ENCODE measurements around the gene PICK1.
"Not testable (repeated sequence)": the region's sequence is repeated elsewhere in the genome, so short reads cannot be mapped to it uniquely, and the experiment has no call there.

The PICK1 gene

DNA sequence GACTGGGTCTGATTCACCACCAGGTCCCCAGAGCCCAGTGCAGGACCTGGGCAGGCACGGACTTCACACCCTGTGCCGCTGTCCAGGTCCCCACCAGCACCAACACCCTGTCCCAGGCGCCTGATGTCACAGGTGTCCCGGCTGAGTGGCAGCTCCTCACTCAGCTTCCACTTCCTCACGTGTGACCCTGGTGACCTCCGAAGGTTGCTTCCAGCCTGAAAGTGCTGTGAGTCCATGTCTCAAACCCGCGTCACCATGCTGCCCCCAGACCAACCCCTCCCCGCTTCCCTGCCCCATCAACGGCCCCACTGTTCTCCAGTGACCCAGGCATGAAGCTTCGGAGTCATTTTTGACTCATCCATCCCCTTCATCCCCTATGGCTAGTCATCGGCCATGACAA, 25.7 kb upstream of the PICK1 start:
- no peak for DNase-seq

DNA sequence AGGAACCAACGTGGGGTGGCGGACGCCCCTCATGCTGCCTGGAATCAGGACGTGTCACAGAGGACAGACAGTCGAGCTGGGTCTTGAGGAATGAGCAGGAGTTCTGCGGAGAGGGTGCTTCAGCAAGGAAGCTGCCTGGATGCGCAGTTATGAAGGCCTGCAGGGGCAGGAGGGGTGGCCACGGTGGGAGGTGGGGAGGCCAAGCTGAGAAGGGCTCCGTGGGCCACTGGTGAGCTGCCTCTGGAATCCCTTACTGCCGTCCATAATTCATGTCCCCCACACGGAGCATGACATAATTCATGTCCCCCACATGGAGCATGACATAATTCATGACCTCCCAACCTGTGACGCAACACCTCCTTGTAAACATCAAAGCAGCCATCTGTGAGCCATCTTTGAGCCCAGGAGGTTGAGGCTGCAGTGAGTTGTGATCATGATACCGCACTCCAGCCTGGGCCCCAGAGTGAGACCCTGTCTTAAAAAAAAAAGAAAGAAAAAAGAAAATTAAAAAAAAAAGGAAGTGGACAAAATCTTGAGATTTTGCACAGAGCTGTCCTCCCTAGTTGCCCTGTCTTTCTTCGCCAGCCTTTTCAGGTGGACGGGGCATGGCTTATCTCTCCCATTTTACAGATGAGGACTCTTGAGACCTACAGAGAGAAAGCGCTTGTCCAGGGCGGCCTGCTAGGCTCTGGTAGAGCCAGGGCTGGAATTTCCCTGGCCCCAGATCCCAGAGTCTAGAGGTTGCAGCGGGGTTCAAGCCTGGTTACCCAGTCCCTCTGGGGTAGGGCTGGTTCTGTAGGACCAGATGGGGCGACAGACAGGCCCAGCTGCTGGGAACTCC, 24.3 kb upstream of the PICK1 start:
- no peak for DNase-seq

GRCh38 chr22:38033522-38034277, 23.5 kb upstream of the PICK1 start:
- DNase-seq = no peak

GRCh38 chr22:38034278-38034882, 22.8 kb upstream of the PICK1 start:
- DNase-seq = no peak

DNA sequence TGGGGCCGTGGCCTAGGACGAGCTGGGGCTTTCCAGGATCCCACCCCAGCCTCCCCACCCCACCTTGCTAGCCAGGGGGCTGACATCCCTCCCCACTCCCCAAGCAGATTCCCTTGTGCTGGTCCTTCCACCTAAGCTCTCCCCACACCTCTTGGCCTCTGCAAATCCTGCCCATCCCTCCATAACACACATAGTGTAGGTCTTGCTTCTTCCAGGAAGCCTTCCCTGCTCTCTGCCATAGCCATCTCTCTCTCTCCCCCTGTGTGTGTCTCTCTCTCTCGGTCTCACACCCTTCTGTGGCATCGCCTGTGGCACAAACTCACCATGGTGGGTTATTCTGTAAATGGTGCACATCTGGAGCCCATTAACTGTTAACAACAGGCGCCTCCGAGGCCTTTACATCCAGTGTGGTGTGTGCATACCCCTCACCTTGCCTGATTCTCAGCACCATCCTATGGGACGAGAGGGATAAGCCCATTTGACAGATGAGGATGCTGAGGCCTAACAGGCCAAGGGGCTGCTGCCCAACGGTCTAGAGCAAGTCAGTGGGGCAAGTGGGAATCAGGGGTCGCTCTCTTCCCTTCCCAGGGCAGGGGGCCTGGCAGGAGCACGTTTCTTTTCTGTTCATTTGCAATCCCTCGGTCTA, 22.2 kb upstream of the PICK1 start:
- DNase-seq = no peak

DNA sequence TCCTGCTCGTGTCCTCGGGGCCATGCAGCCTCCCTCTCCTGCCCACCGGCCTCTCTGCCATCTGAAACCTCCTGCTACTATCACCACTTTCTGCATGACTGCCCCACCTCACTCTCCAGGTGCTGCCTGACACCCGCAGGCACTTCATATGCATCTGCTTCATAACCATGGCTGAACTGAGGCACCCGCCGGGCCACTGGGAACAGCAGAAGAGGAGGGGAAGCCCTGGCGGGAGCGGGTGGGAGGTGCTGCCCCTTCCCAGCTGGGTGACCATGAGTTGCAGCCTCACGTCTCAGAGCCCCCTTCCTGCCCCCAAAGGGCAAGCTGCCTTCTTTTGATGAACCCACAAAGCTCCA, 21.7 kb upstream of the PICK1 start:
- no peak for DNase-seq

DNA sequence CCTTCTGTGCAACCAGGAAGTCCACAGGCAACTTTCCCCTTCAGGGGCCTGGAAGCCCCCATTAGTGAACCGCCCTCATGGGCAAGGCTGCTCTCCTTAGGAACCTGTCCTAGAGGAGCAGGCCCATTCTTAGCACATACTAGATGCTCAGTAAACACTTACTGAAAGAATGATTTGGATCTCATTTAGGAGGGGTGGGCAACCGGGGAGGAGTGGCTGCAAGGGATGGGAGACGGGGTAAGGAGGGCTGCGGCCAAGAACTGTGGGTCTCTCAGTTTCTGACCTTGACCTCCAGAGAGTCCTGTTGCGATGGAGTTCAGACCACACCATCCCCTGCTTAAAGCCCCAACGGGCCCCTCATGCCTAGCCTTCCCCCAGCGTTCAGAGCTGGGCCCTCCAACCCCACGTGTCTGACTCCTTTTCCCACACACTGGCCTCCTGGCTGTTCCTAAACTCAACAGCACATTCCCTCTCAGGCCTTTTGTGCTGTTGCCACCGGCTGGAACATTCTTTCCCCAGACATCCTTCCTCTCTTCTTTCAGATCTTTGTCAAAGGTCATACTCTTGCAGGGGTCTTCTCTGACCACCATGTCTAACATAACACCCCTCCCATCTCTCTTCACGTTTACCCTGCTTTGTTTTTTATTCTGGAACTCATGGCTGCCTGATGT, 20.7 kb upstream of the PICK1 start:
- no peak for DNase-seq

DNA sequence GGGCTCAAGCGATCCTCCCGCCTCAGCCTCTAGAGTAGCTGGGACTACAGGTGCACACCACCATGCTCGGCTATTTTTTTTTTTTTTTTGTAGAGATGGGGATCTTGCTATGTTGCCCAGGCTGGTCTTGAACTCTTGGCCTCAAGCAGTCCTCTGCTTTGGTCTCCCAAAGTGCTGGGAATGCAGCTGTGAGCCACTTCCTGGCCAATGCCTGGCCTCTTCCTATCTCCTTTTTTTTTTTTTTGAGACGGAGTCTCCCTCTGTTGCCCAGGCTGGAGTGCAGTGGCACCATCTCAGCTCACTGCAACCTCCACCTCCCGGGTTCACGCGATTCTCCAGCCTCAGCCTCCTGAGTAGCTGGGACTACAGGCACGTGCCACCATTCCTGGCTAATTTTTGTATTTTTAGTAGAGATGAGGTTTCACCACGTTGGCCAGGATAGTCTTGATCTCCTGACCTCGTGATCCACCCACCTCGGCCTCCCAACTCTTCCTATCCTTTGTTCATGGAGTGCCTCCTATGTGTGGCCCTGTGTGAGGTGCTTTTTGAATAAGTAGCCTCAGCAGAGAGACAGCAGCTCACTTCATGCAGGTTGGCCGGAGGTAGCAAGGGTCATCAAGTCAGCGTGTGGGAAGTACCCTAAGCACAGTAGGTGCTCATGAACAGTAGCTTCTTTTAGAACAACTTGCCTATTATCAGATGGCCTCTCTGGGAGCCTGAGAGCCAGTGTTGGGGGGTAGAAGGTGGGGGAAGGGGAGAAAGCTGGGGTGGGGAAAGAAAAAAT, 19.6 kb upstream of the PICK1 start:
- not testable (repeated sequence) for DNase-seq

GRCh38 chr22:38038426-38038825, 18.8 kb upstream of the PICK1 start:
- no peak for DNase-seq

GRCh38 chr22:38038890-38039812, 18.1 kb upstream of the PICK1 start:
- DNase-seq = no peak

- no peak for DNase-seq
Measured at GRCh38 chr22:38040953-38041759, 16.0 kb upstream of the PICK1 start.

- no peak for DNase-seq
Measured at GRCh38 chr22:38041760-38042487, 15.3 kb upstream of the PICK1 start.

GRCh38 chr22:38042488-38042790, 14.8 kb upstream of the PICK1 start:
- no peak for DNase-seq

GRCh38 chr22:38043151-38044039, 13.8 kb upstream of the PICK1 start:
- DNase-seq = no peak

GRCh38 chr22:38046070-38046748, 11.0 kb upstream of the PICK1 start:
- DNase-seq = no peak

- no peak for DNase-seq
Measured at GRCh38 chr22:38049812-38050619, 7.2 kb upstream of the PICK1 start.

DNA sequence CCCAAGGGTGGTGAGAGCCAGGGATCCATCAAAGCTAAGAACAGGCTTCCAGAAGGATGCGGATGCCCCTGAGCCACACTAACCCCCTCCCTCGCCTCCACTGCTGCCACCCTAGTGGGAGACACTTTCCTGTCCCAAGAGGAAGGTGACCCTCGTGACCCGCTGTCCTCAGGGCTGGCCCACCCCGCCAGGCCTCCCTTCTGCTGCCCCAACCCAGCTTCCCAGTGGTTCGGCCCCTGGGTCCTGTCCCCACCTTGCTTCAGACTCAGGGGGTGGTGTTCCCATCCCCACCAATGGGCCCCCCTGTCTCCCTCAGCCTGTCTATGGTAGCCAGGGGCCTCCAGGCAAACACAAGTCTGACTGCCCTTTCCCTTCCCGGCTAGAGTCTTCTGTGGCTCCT, 6.5 kb upstream of the PICK1 start:
- DNase-seq = no peak
